ENCODE data around the gene GAL3ST1. TPM values are rescaled to one million over a fixed set of nuclear protein-coding genes. Genes with fewer than 3 reads are reported as not detected.

The GAL3ST1 gene
- total RNA-seq, 1 donor from 2014 or later: not detected

DNA sequence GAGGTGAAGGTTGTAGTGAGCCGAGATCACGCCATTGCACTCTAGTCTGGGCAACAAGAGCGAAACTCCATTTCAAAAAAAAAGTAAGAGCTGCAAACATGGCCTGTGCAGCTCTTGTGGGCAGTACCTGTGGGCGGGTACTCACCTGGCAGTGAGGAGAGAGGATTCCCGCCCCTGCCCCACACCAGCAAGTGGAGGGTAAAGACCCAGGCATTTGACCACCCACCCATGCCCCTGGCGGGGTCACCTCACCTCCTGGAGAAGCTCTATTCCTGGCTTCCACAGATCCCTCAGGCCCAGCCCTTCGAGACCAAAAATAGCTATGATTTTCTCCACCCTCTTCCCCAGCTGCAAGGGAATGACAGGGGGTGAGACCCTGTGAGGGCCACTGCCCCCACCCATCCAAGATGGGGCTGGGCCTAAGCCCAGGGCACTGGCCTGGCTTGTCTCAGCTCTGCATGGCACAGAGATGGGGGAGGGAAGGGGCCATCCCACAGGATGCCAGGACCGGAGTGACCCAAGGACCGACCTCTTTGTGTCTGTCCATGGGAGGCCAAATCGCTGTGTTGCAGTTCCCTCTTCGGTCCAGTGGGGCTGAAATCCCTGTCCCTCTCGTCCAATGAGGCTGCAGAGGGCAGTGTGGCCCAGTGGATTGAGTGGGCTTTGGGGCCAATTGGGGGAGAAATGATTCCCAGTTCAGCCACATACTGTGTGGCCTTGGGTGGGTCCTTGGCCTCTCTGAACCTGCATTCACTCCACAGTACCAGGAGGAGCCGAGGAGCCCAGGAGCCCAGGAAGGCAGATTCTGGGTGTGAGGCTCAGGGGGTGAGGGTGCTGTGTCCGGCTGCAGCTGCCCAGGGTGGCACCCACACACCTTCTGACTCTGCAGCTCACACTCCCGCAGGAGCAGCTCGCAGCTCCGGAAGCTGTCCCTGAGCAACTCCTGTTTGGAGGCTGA, 42.5 kb downstream of the GAL3ST1 start:
- ATAC-seq: no peak

DNA sequence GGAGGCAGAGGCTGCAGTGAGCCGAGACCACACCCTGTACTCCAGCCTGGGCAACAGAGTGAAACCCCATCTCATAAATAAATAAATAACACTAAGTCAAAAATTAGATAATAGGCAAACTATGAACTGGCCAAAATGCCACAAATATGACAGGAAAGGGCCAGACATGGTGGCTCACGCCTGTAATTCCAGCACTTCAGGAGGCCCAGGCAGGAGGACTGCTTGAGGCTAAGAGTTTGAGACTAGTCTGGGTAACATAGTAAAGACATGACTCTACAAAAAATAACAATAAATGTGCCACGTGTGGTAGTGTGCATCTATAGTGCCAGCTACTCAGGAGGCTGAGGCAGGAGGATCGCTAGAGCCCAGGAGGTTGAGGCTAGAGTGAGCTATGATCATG, 47.8 kb downstream of the GAL3ST1 start:
- no peak for ATAC-seq

DNA sequence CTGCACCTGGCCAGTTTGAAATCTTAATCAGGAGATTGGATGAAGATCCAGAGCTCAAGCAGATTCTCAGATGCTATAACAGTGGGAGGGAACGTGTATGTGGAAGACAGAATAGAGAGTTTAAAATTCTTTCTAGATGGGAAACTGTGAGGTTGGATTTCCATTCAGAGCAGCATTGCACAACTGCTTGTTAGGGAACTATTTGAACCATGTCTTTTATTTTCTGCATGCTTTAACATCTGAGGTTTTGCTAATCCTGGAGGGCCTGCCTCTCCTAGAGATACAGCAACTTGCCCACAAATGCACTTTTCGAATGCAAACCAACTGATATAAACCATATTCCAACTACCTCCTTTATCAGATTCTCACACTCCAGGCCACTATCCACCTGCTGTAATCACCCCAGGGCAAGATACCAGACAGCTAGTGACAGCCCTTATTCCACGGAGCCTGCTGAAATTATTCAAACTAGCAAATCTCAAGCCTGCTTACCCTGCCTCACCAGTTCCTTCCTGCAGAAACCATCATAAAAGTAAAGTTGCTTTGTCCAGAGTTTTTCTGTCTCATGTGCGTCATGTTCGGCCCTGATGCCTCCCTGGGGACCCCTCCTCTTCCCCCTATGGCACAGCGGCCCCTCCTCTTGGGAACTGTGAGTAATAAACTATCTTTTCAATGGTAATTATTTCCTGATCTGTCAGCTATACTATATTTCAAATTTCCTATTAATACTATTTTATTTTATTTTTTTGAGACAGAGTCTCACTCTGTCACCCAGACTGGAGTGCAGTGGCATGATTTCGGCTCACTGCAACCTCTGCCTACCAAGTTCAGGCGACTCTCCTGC, 50.6 kb downstream of the GAL3ST1 start:
- no peak for ATAC-seq

DNA sequence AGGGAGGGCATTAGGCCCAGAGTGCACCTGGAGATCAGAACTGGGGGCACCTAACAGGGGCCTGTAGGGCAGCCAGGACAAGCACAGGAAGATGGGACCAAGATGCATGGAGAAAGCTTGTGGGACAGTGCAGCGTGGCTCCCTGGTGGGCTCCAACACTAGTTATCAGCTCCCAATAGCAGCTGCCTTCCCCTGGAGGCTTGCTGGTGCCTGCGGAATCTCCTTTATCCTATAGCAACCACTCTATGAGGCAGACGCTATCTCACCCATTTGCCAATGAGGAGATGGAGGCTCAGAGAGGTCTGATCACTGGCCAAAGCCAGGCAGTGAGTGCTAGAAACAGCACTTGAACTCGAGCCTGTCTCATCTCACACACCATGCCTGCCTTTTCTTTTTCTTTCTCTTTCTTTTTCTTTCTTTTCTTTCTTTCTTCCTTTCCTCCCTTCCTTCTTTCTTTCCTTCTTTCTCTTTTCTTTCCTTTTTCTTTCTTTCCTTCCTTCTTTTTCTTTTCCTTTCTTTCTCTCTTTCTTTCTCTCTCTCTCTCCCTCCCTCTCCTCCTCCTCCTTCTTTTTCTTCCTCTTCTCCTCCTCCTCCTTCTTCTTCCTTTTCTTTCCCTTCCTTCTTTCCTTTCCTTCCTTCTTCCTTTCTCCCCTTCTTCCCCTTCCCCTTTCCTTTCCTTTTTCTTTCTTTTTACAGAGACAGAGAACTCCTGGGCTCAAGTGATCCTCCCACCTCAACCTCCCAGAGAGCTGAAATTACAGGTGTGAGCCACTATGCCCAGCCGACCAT, 52.9 kb downstream of the GAL3ST1 start:
- ATAC-seq: no peak

DNA sequence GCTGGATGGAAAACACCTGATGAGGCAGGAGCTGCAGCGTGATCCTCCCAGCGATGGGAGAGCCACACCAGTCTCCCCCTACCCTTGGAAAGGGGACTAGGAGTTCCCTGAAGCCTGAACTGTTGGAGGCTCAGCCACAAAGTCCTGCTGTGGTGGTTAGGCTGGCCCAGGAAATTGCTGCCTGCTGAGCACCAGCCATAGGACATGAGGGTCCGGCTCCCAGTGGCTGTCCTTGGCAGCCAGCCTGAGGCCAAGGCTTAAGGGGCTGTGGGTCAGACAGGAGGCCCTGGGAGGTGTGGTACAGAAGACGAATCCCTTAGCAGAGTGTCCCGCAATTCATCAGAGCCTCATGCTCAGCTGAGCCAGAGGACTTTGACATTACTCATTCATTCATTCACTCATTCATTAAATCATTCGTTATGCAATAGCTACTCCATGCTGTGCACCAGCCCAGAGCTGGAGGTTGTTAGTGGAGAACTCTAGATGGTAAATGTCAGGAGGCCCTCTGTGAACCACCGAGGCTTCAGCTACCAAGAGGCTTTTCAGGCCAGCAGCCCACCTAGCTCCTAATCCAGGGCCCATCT, 54.5 kb downstream of the GAL3ST1 start:
- ATAC-seq: no peak

DNA sequence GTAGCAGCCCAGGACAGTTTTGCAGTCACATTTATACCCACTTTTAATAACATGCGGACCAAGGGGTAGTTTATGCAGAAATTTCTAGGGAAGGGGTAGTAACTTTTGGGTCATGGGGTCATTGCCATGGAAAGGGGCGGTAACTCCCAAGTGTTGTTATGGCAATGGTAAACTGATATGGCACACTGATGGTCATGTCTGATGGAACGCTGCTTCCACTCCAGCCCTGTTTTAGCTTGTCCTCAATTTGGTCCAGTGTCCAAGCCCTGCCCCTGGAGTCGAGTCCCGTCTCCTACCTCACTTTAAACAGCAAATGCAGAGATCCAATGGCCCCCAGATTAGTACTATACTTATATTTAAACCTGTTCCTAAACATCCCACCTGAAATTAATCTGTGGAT, 57.7 kb downstream of the GAL3ST1 start:
- ATAC-seq: no peak

DNA sequence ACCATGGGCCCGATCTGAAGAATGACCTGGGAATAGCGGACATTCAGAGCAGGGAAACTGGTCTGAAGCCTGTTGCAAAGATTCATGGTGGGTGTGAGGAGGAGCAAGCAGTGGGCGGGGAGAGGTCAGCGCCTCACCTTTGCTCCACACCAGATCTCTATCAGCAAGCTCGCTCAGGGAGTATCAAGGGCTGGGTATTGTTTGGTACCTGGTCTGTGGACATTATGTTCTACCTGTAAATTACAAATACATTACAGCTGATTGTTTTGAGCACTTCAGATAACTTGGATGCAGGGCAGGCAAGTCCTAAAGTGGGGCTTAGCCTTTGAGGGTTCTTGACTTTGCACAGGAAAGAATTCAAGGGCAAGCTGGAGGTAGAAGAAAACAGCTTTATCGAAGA, 58.2 kb downstream of the GAL3ST1 start:
- no peak for ATAC-seq

DNA sequence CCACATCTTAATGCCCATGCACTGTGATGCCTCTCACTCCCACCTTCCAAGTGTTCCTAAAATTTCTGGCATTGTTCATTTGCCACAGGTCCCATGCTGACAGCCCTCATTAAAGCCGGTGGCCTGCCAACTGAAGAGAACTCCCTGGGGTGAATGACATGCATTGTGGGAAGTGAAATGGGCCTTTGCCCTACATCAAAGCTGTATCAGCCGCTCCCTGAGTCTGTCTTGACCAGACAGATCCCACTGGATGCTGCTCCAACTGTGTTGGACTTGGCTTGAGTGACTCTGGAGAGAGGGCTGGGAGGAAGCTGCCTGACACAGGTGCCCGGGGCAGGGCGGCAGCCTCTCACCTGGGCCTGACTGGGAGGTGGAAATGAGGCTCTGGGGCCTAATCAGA, 60.2 kb downstream of the GAL3ST1 start:
- no peak for ATAC-seq

DNA sequence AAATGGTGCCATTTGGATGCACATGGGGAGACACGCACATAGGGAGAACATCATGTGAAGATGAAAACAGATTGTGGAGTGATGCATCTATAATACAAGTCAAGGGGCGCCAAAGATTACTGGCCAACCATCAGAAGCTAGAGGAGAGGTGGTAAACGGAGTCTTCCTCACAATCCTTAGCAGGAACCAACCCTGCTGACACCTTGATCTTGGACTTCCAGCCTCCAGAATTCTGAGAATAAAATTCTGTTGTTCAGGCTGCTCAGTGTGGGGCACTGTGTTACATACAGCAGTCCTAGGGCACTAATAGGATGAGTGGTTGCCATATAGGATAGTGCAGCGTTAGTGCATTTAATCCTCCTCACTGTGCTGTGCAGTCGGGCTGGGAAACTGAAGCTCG, 61.0 kb downstream of the GAL3ST1 start:
- ATAC-seq: no peak

DNA sequence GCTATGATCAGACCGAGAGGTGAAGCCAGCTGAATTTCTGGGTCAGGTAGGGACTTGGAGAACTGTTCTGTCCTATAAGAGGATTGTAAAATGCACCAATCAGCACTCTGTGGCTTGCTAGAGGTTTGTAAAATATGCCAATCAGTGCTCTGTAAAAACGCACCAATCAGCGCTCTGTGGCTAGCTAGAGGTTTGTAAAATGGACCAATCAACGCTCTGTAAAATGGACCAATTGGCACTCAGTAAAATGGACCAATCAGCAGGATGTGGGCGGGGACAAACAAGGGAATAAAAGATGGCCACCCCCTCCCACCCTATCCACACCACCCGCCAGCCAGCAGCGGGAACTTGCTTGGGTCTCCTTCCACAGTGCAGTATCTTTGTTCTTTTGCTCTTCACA, 62.6 kb downstream of the GAL3ST1 start:
- no peak for ATAC-seq

DNA sequence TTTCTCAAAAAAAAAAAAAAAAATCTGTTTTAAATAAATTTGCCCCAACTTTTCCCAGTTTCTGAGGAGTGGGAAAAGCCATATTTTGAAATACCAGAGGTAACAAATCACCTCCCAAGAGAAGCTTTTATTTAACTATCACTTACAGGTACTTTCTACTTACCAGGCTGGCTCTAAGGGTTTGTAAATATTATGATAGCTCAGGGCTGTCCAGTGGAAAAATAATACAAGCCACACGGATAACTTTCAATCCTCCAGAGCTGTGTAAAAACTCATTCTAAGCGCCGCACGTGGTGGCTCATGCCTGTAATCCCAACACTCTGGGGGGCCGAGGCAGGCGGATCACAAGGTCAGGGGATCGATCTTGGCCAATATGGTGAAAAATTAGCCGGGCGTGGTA, 63.4 kb downstream of the GAL3ST1 start:
- no peak for ATAC-seq

DNA sequence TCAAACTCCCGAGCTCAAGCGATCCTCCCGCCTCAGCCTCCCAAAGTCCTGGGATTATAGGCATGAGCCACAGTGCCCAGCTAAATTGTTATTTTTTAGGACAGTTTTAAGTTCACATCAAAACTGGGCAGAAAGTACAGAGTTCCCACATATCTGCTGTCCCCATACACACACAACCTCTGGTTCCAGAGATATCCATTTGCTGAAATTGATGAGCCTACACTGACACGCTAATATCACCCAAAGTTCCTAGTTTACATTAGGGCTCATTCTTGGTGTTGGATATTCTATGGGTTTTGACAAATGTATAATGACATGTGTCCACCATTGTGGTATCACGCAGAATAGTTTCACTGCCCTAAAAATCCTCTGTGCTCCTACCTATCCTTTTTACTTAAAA, 66.2 kb downstream of the GAL3ST1 start:
- ATAC-seq: no peak

DNA sequence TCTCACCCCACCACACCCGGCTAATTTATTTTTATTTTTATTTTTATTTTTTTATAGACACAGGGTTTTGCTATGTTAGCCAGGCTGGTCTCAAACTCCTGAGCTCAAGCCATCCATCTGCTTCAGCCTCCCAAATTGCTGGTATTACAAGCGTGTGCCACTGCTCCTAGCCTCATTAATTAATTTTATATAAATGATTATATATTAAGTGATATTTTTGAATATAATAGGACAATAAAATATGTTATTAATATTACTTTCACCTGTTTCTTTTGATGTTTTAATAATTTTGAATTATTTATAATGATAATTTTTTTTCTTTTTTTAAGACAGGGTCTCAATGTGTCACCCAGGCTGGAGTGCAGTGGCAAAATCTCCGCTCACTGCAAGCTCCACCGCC, 66.8 kb downstream of the GAL3ST1 start:
- ATAC-seq: no peak

DNA sequence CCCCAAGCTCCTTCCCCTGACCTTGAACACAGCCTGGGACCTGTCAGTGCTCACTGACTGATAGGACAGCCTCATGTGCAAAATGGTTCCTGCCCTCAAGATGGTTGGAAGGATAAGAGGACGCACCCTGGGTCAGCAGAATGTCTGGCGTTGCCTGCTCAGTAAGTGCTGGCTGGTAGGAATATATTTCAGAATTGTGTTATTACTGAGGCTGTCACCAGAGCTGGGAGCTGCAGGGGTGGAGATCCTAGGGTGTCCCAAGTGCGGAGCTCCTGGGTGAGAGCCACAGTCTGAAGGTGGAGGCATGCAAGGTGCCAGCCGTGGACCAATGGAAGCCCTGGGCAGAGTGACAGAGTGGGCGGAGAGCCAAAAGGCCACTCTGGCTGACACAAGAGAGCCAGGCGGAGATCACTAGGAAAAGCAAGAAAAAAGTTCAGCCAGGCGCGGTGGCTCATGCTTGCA, 67.9 kb downstream of the GAL3ST1 start:
- ATAC-seq: no peak

Other genes with a start within 250 kb of the GAL3ST1 start
- gene TBC1D10A, start 247.7 kb downstream of the GAL3ST1 start, total RNA-seq: 44.5 TPM
- gene SF3A1, start 217.8 kb downstream of the GAL3ST1 start, total RNA-seq: 111 TPM
- gene CCDC157, start 217.7 kb downstream of the GAL3ST1 start, total RNA-seq: 1.2 TPM
- 4.8 TPM for gene RNF215, start 187.3 kb downstream of the GAL3ST1 start, total RNA-seq
- gene SEC14L2, start 177.6 kb downstream of the GAL3ST1 start, total RNA-seq: 19.9 TPM
- gene MTFP1, start 148.9 kb downstream of the GAL3ST1 start, total RNA-seq: 14.1 TPM
- gene SEC14L3, start 102.6 kb downstream of the GAL3ST1 start, total RNA-seq: not detected
- gene SEC14L4, start 69.0 kb downstream of the GAL3ST1 start, total RNA-seq: not detected
- gene SEC14L6, start 27.9 kb downstream of the GAL3ST1 start, total RNA-seq: not detected
- 55.8 TPM for gene PES1, start 17.2 kb upstream of the GAL3ST1 start, total RNA-seq
- 3.5 TPM for gene TCN2, start 32.5 kb upstream of the GAL3ST1 start, total RNA-seq
- gene SLC35E4, start 61.1 kb upstream of the GAL3ST1 start, total RNA-seq: 2.0 TPM
- gene DUSP18, start 93.2 kb upstream of the GAL3ST1 start, total RNA-seq: 10.4 TPM
- gene OSBP2, start 120.2 kb upstream of the GAL3ST1 start, total RNA-seq: 3.0 TPM

Data from esophagus mucosa (tissue), 1 donor.